ENCODE data around the gene TP53TG3B.
"Not testable (repeated sequence)": the region's sequence is repeated elsewhere in the genome, so short reads cannot be mapped to it uniquely, and the experiment has no call there.

Gene TP53TG3B

DNA sequence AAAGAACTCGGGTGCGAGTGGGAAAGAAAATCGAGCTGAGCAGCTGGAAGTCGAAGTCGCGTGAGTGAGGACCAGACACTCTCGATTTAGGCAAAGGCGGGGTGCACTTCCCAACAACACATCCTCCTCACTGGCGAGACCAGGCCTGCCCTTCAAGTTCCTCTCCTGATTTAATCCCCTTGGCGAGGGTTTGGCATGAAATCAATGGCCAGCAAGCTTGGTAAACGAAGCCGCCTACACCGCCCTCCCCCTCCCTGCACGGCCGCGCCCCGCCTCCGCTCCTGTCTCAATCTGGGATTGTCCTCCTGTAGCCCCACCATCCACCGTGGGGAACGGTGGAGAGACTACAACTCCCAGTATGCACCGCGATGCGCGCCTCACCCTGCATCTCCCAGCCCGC lies at the start of gene TP53TG3B:
TP53TG3B (plus strand) TSS at position 301 of the 400 bp plus-strand sequence; CDS start at position 369, 68 bp downstream.
- POLR2A ChIA-PET; CTCF ChIA-PET; H3K9me3 ChIP-seq (ENCODE audit: control insufficient read depth, insufficient read depth, low read depth, low read length); H3K4me3 ChIP-seq (ENCODE audit: low read depth, low read length); H3K27ac ChIP-seq (ENCODE audit: extremely low read depth, low read depth, low read length); H3K4me1 ChIP-seq (ENCODE audit: control insufficient read depth, insufficient read depth, low read length); H3K36me3 ChIP-seq (ENCODE audit: control insufficient read depth in 2 of 2, insufficient read depth in 1 of 2, low read length in 2 of 2): not testable (repeated sequence)

DNA sequence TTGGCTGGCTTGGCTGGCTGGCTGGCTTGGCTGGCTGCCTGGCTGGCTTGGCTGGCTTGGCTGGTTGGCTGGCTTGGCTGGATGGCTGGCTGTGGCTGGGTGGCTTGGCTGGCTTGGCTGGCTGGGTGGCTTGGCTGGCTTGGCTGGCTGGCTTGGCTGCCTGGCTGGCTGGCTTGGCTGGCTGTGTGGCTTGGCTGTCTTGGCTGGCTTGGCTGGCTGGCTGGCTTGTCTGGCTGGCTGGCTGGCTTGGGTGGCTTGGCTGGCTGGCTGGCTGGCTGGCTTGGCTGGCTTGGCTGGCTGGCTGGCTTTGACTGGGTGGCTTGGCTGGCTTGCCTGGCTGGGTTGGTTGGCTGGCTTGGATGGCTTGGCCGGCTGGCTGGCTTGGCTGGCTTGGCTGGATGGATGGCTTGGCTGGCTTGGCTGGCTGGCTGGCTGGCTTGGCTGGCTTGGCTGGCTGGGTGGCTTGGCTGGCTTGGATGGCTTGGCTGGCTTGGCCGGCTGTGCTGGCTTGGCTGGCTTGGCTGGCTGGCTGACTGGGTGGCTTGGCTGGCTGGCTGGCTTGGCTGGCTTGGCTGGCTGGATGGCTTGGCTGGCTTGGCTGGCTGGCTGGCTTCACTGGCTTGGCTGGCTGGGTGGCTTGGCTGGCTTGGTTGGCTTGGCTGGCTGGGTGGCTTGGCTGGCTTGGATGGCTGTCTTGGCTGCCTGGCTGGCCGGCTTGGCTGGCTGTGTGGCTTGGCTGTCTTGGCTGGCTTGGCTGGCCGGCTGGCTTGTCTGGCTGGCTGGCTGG lies 24.2 kb upstream of the TP53TG3B start:
- H3K27ac ChIP-seq (ENCODE audit: extremely low read depth, low read depth, low read length); CTCF ChIA-PET; POLR2A ChIA-PET; H3K9me3 ChIP-seq (ENCODE audit: control insufficient read depth, insufficient read depth, low read depth, low read length); H3K4me1 ChIP-seq (ENCODE audit: control insufficient read depth, insufficient read depth, low read length); H3K4me3 ChIP-seq (ENCODE audit: low read depth, low read length); H3K36me3 ChIP-seq (ENCODE audit: control insufficient read depth in 2 of 2, insufficient read depth in 1 of 2, low read length in 2 of 2): not testable (repeated sequence)

DNA sequence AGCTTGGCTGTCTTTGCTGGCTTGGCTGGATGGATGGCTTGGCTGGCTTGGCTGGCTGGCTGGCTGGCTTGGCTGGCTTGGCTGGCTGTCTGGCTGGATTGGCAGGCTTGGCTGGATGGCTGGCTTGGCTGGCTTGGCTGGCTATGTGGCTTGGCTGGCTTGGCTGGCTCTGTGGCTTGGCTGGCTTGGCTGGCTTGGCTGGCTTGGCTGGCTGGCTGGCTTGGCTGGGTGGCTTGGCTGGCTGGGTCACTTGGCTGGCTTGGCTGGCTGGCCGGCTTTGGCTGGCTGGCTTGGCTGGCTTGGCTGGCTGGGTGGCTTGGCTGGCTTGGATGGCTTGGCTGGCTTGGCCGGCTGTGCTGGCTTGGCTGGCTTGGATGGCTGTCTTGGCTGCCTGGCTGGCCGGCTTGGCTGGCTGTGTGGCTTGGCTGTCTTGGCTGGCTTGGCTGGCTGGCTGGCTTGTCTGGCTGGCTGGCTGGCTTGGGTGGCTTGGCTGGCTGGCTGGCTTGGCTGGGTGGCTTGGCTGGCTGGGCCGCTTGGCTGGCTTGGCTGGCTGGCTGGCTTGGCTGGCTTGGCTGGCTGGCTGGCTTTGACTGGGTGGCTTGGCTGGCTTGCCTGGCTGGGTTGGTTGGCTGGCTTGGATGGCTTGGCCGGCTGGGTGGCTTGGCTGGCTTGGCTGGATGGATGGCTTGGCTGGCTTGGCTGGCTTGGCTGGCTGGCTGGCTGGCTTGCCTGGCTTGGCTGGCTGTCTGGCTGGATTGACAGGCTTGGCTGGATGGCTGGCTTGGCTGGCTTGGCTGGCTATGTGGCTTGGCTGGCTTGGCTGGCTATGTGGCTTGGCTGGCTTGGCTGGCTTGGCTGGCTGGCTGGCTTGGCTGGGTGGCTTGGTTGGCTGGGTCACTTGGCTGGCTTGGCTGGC lies 22.8 kb upstream of the TP53TG3B start:
- POLR2A ChIA-PET; H3K27ac ChIP-seq (ENCODE audit: extremely low read depth, low read depth, low read length); H3K4me3 ChIP-seq (ENCODE audit: low read depth, low read length); H3K4me1 ChIP-seq (ENCODE audit: control insufficient read depth, insufficient read depth, low read length); H3K9me3 ChIP-seq (ENCODE audit: control insufficient read depth, insufficient read depth, low read depth, low read length); H3K36me3 ChIP-seq (ENCODE audit: control insufficient read depth in 2 of 2, insufficient read depth in 1 of 2, low read length in 2 of 2); CTCF ChIA-PET: not testable (repeated sequence)

DNA sequence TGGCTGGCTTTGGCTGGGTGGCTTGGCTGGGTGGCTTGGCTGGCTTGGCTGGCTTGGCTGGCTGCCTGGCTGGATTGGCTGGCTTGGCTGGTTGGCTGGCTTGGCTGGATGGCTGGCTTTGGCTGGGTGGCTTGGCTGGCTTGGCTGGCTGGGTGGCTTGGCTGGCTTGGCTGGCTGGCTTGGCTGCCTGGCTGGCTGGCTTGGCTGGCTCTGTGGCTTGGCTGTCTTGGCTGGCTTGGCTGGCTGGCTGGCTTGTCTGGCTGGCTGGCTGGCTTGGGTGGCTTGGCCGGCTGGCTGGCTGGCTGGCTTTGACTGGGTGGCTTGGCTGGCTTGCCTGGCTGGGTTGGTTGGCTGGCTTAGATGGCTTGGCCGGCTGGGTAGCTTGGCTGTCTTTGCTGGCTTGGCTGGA lies 22.1 kb upstream of the TP53TG3B start:
- H3K4me3 ChIP-seq (ENCODE audit: low read depth, low read length); H3K27ac ChIP-seq (ENCODE audit: extremely low read depth, low read depth, low read length); H3K9me3 ChIP-seq (ENCODE audit: control insufficient read depth, insufficient read depth, low read depth, low read length); H3K4me1 ChIP-seq (ENCODE audit: control insufficient read depth, insufficient read depth, low read length); CTCF ChIA-PET; POLR2A ChIA-PET; H3K36me3 ChIP-seq (ENCODE audit: control insufficient read depth in 2 of 2, insufficient read depth in 1 of 2, low read length in 2 of 2): not testable (repeated sequence)

- POLR2A ChIA-PET, result not testable (repeated sequence)
Measured at GRCh38 chr16:33339093-33340061, 21.3 kb upstream of the TP53TG3B start.

More at GRCh38 chr16:33339093-33340061, 21.3 kb upstream of the TP53TG3B start:
- H3K4me1 ChIP-seq (ENCODE audit: control insufficient read depth, insufficient read depth, low read length); H3K4me3 ChIP-seq (ENCODE audit: low read depth, low read length); CTCF ChIA-PET; H3K27ac ChIP-seq (ENCODE audit: extremely low read depth, low read depth, low read length); H3K36me3 ChIP-seq (ENCODE audit: control insufficient read depth in 2 of 2, insufficient read depth in 1 of 2, low read length in 2 of 2); H3K9me3 ChIP-seq (ENCODE audit: control insufficient read depth, insufficient read depth, low read depth, low read length): not testable (repeated sequence)

Data from HEK293 (cell line).